ENCODE measurements around the gene OR2B2.

The OR2B2 gene

GRCh38 chr6:27940766-27941165, 28.6 kb upstream of the OR2B2 start:
- no peak overlapping the region for H3K4me3 ChIP-seq (ENCODE audit: low read depth, low read length)
- POLR2A ChIA-PET: no interaction called here
- no peak for TF ChIP-seq ZBTB1 (tag by site-specific recombination; IDR thresholded peaks at IDR 0.05)
- TF ChIP-seq ZNF133 (tag by site-specific recombination; IDR thresholded peaks at IDR 0.05): no peak
- no peak for TF ChIP-seq ZNF580 (tag by site-specific recombination; IDR thresholded peaks at IDR 0.05)
- TF ChIP-seq REST (tag by site-specific recombination; IDR thresholded peaks at IDR 0.05): peak; percentile 68; the same call in 1 of the 2 replicates
- no peak for TF ChIP-seq ZBTB8A (tag by site-specific recombination; IDR thresholded peaks at IDR 0.05)
- no peak for TF ChIP-seq INSM2 (tag by site-specific recombination; IDR thresholded peaks at IDR 0.05)
- TF ChIP-seq ZNF473 (tag by site-specific recombination; IDR thresholded peaks at IDR 0.05): no peak
- no peak for TF ChIP-seq ZNF621 (tag by site-specific recombination; IDR thresholded peaks at IDR 0.05)
- H3K27ac ChIP-seq (ENCODE audit: extremely low read depth, low read depth, low read length): no peak overlapping the region
- H3K9me3 ChIP-seq (ENCODE audit: control insufficient read depth, insufficient read depth, low read depth, low read length): no peaks in the 10 kb centered on the region
- no peaks in the 10 kb centered on the region for H3K36me3 ChIP-seq (ENCODE audit: control insufficient read depth in 2 of 2, insufficient read depth in 1 of 2, low read length in 2 of 2)
- CTCF ChIA-PET: no interaction called here
- H3K4me1 ChIP-seq (ENCODE audit: control insufficient read depth, insufficient read depth, low read length): no peaks in the 10 kb centered on the region

DNA sequence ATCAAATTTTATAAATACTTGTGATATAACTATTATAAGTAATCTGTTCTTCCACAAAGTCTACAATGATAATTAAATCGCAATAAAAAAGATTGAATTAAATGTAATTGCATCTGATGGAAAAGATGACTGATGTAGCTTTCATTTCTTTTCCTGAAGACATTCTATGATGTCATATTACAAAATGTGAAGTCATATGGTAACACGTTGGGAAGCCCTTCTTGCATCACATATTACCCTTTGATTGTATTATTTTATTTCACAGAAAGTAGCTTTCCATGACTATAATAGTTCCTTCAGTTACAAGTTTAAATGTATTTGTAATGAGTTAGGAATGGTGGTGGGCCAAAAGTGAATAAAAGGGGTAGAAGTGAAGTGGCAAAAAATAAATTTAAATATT, 19.0 kb upstream of the OR2B2 start:
- Histone ChIP-seq H3K27ac (ENCODE audit: extremely low read depth, low read depth, low read length) (no peak overlapping the region), H3K4me1 (ENCODE audit: control insufficient read depth, insufficient read depth, low read length) (no peaks in the 10 kb centered on the region), H3K9me3 (ENCODE audit: control insufficient read depth, insufficient read depth, low read depth, low read length) (no peaks in the 10 kb centered on the region), H3K4me3 (ENCODE audit: low read depth, low read length) (no peak overlapping the region), H3K36me3 (ENCODE audit: control insufficient read depth in 2 of 2, insufficient read depth in 1 of 2, low read length in 2 of 2) (no peaks in the 10 kb centered on the region)
- ChIA-PET CTCF (no interaction called here), POLR2A (no interaction called here)
- no peak for TF ChIP-seq KLF8 (tag by site-specific recombination; IDR thresholded peaks at IDR 0.05)
- no peak for TF ChIP-seq GFI1B (tag by site-specific recombination; IDR thresholded peaks at IDR 0.05)
- TF ChIP-seq ZNF335 (tag by site-specific recombination; conservative IDR thresholded peaks at IDR 0.05): no peak
- no peak for TF ChIP-seq IKZF3 (tag by site-specific recombination; IDR thresholded peaks at IDR 0.05)
- TF ChIP-seq ZNF140 (tag by site-specific recombination; IDR thresholded peaks at IDR 0.05): no peak
- no peak for TF ChIP-seq GLI4 (tag by site-specific recombination; IDR thresholded peaks at IDR 0.05)
- TF ChIP-seq ZNF48 (tag by site-specific recombination; IDR thresholded peaks at IDR 0.05): no peak
- no peak for TF ChIP-seq ZNF791 (tag by site-specific recombination; IDR thresholded peaks at IDR 0.05)
- TF ChIP-seq ZNF670 (tag by site-specific recombination; IDR thresholded peaks at IDR 0.05; ENCODE audit: low read depth): no peak
- TF ChIP-seq ATF2 (tag by site-specific recombination; IDR thresholded peaks at IDR 0.05; ENCODE audit: low read depth): peak; percentile 43; the same call in 1 of the 2 replicates
- no peak for TF ChIP-seq REST (tag by site-specific recombination; IDR thresholded peaks at IDR 0.05)
- no peak for TF ChIP-seq ZBTB8A (tag by site-specific recombination; IDR thresholded peaks at IDR 0.05)
- TF ChIP-seq ZNF629 (tag by site-specific recombination; IDR thresholded peaks at IDR 0.05): peak; percentile 26; the same call in 1 of the 2 replicates
- TF ChIP-seq ZNF529 (tag by site-specific recombination; IDR thresholded peaks at IDR 0.05; ENCODE audit: insufficient replicate concordance): no peak
- no peak for TF ChIP-seq ZNF280D (tag by site-specific recombination; IDR thresholded peaks at IDR 0.05)
- TF ChIP-seq ZNF202 (tag by site-specific recombination; IDR thresholded peaks at IDR 0.05; ENCODE audit: borderline replicate concordance): no peak

All from HEK293 (cell line).